SK-N-SH (cell line): ENCODE measurements around the gene GRB10. TPM values are rescaled to one million over a fixed set of nuclear protein-coding genes. Genes with fewer than 3 reads are reported as not detected.

Experiments used
- CTCF ChIA-PET: fragments of 300-600, 350-600 bp; formaldehyde crosslinking; extraction: SDS; loops from one replicate; lab custom pipeline; 2021; lab: Yijun Ruan, JAX
- POLR2A ChIA-PET: fragments of 350-600 bp; sonication (Branson Sonifier 250); formaldehyde crosslinking; extraction: SDS; loops from one replicate; lab custom pipeline; 2020; ENCODE audit warnings: antibody characterized with exemption, inconsistent platforms; lab: Yijun Ruan, JAX
- DNase-seq: peaks from one replicate; pipeline ENCODE4 v3.0.0; 2012
- H2AFZ ChIP-seq: fragments of 200-600 bp; sonication (generic); 2 replicates; pipeline ENCODE4 v1.8.1; 2016; ENCODE audit warnings: antibody characterized with exemption, mild to moderate bottlenecking, low read depth
- H3F3A ChIP-seq: fragments of 200-600 bp; sonication (generic); replicated peaks from 2 replicates; pipeline ENCODE3; 2016; ENCODE audit warnings: antibody characterized with exemption, mild to moderate bottlenecking; ENCODE audit not compliant: insufficient read depth
- H3K27ac ChIP-seq, 2 experiments: fragments of 200-500 bp in 1 of 2; fragments of 200-600 bp in 1 of 2; sonication (Bioruptor generic) in 1 of 2; sonication (generic), shearing (Covaris generic) in 1 of 2; 2 replicates each; pipeline versions ENCODE4 v1.5.1 to v1.6.1; 2014 to 2016; ENCODE audit warnings: low read depth in 2 of 2, inconsistent platforms in 1 of 2, low read length in 1 of 2, mild to moderate bottlenecking in 1 of 2, mixed read lengths in 1 of 2
- H3K27me3 ChIP-seq: fragments of 200-600 bp; sonication (generic), shearing (Covaris generic); 2 replicates; pipeline ENCODE4 v1.6.1; 2016; ENCODE audit warnings: mixed run types; ENCODE audit not compliant: insufficient read depth
- H3K36me3 ChIP-seq, 2 experiments: fragments of 200-500 bp in 1 of 2; fragments of 200-600 bp in 1 of 2; sonication (Bioruptor generic) in 1 of 2; sonication (generic) in 1 of 2; replicated peaks in 1 of 2; 2 replicates each; pipeline versions ENCODE3 to v1.5.1; 2014 to 2016; ENCODE audit warnings: low read length in 1 of 2, mild to moderate bottlenecking in 1 of 2; ENCODE audit not compliant: insufficient read depth in 2 of 2, control insufficient read depth in 1 of 2
- H3K4me1 ChIP-seq, 2 experiments: fragments of 200-500 bp in 1 of 2; fragments of 200-600 bp in 1 of 2; sonication (Bioruptor generic) in 1 of 2; sonication (generic), shearing (Covaris generic) in 1 of 2; 2 replicates each; pipeline versions ENCODE4 v1.5.1 to v1.6.1; 2014 to 2016; ENCODE audit warnings: low read depth in 1 of 2, low read length in 1 of 2, mixed run types in 1 of 2; ENCODE audit not compliant: insufficient read depth in 2 of 2, control insufficient read depth in 1 of 2
- H3K4me2 ChIP-seq: fragments of 200-600 bp; sonication (generic), shearing (Covaris generic); 2 replicates; pipeline ENCODE4 v1.6.1; 2017; ENCODE audit warnings: mixed run types
- H3K4me3 ChIP-seq, 2 experiments: fragments of 200-500 bp in 1 of 2; fragments of 200-600 bp in 1 of 2; sonication (Bioruptor generic) in 1 of 2; sonication (generic), shearing (Covaris generic) in 1 of 2; 2 replicates each; pipeline versions ENCODE4 v1.5.1 to v1.8.1; 2014 to 2016; ENCODE audit warnings: low read depth in 2 of 2, inconsistent platforms in 1 of 2, low read length in 1 of 2, mild to moderate bottlenecking in 1 of 2, mixed read lengths in 1 of 2, moderate library complexity in 1 of 2
- H3K79me2 ChIP-seq: fragments of 200-600 bp; sonication (generic); 2 replicates; pipeline ENCODE4 v1.8.1; 2017; ENCODE audit warnings: mild to moderate bottlenecking; ENCODE audit not compliant: insufficient read depth
- H3K9ac ChIP-seq: fragments of 200-600 bp; sonication (generic); 2 replicates; pipeline ENCODE4 v1.6.1; 2017; ENCODE audit warnings: mixed run types
- H3K9me2 ChIP-seq: fragments of 200-600 bp; sonication (generic); 2 replicates; pipeline ENCODE4 v1.6.1; 2017; ENCODE audit warnings: mixed run types
- H3K9me3 ChIP-seq: fragments of 200-600 bp; sonication (generic); 2 replicates; pipeline ENCODE4 v1.6.1; 2017; ENCODE audit warnings: mixed run types, mild to moderate bottlenecking, moderate library complexity
- H4K20me1 ChIP-seq: fragments of 200-600 bp; sonication (generic); 2 replicates; pipeline ENCODE4 v1.6.1; 2017; ENCODE audit warnings: mild to moderate bottlenecking, mixed run types; ENCODE audit not compliant: insufficient read depth
- ELF1 ChIP-seq: IDR thresholded peaks from 2 replicates; pipeline ENCODE4 v1.4.0; 2012
- EP300 ChIP-seq, 2 experiments: IDR thresholded peaks; 2 replicates each; pipeline versions ENCODE4 v1.4.0 to v1.6.1; 2012; ENCODE audit warnings: borderline replicate concordance in 1 of 2, low read depth in 1 of 2, low read length in 1 of 2
- FOXJ3 ChIP-seq: sonication (generic); formaldehyde crosslinking; IDR thresholded peaks from 2 replicates; pipeline ENCODE4 v1.5.1; 2020; ENCODE audit warnings: mild to moderate bottlenecking, missing genetic modification reagents
- FOXM1 ChIP-seq: IDR thresholded peaks from 2 replicates; pipeline ENCODE4 v1.4.0; 2012; ENCODE audit warnings: low read depth, mild to moderate bottlenecking
- PBX3 ChIP-seq: IDR thresholded peaks from 2 replicates; pipeline ENCODE4; 2012
- POLR2AphosphoS5 ChIP-seq: IDR thresholded peaks from 2 replicates; pipeline ENCODE4 v1.6.1; 2012; ENCODE audit warnings: low read depth, low read length
- RAD21 ChIP-seq: IDR thresholded peaks from 2 replicates; pipeline ENCODE4 v1.6.1; 2012; ENCODE audit warnings: mild to moderate bottlenecking, low read length
- RCOR1 ChIP-seq: fragments of 150-350 bp; IDR thresholded peaks from 2 replicates; pipeline ENCODE4 v1.6.1; 2017; ENCODE audit warnings: antibody characterized with exemption, low read length
- RXRA ChIP-seq: IDR thresholded peaks from 2 replicates; pipeline ENCODE4 v1.4.0; 2012; ENCODE audit warnings: low read depth, mild to moderate bottlenecking, borderline replicate concordance
- SIN3A ChIP-seq: IDR thresholded peaks from 2 replicates; pipeline ENCODE4 v1.6.1; 2012; ENCODE audit warnings: low read depth, mild to moderate bottlenecking, low read length, moderate library complexity, borderline replicate concordance
- SMC3 ChIP-seq: IDR thresholded peaks from 2 replicates; pipeline ENCODE4 v1.6.1; 2012; ENCODE audit warnings: low read depth, low read length, improper control_type of control experiment
- TCF12 ChIP-seq: IDR thresholded peaks from 2 replicates; pipeline ENCODE4 v1.4.0; 2012
- TEAD4 ChIP-seq: IDR thresholded peaks from 2 replicates; pipeline ENCODE4 v1.4.0; 2012; ENCODE audit warnings: mild to moderate bottlenecking, borderline replicate concordance; ENCODE audit not compliant: insufficient read depth
- YY1 ChIP-seq: IDR thresholded peaks from 2 replicates; pipeline ENCODE4 v1.4.0; 2012; ENCODE audit warnings: low read depth, mild to moderate bottlenecking
- ZBTB33 ChIP-seq: IDR thresholded peaks from 2 replicates; pipeline ENCODE4 v1.4.0; 2012; ENCODE audit warnings: low read depth, borderline replicate concordance
- WGBS: methylation state at CpG from one replicate; pipeline ENCODE4 v1.1.6; 2017; ENCODE audit warnings: low lambda C conversion rate; 5-methylcytosine and 5-hydroxymethylcytosine counted together
- polyA plus RNA-seq, 3 experiments: library from polyadenylated mRNA; depleted of rRNA; stranded (reverse); fragments of >200 nt; gene quantifications; 2 replicates each; pipeline ENCODE4 v1.2.3, GENCODE V29; 2012
- TF ChIP-seq, protein P1 (sequence below): IDR thresholded peaks from 2 replicates; pipeline ENCODE4 v1.6.1; 2012; ENCODE audit warnings: mild to moderate bottlenecking, low read depth, low read length, moderate library complexity
- TF ChIP-seq, protein P2 (sequence below): IDR thresholded peaks from 2 replicates; pipeline ENCODE4 v1.4.0; 2012; ENCODE audit warnings: low read depth, borderline replicate concordance
- TF ChIP-seq, protein P3 (sequence below): fragments of 150-350 bp; IDR thresholded peaks from 2 replicates; pipeline ENCODE4 v1.6.1; 2016; ENCODE audit warnings: mild to moderate bottlenecking, low read depth, low read length

Gene GRB10
- polyA plus RNA-seq, 1 of the 3 experiments (the other 2 are of a cell fraction), result 5.1 TPM

- Histone ChIP-seq H3K36me3 (no peaks in the 10 kb centered on the region), H3K27ac (no peak overlapping the region), H3K4me2 (no peak overlapping the region), H3K9me3 (no peaks in the 10 kb centered on the region), H3K4me1 (peaks cover 0 to 8% of the 10 kb centered on the region in 2 experiments; a peak in 1 of 4 replicates), H3F3A (no peaks in the 10 kb centered on the region), H3K27me3 (no peaks in the 10 kb centered on the region), H3K4me3 (no peak overlapping the region), H3K79me2 (no peaks in the 10 kb centered on the region), H3K9ac (no peak overlapping the region), H2AFZ (peak overlapping the region; percentile 2; the same call in 1 of the 2 replicates), H4K20me1 (no peaks in the 10 kb centered on the region), H3K9me2 (no peaks in the 10 kb centered on the region)
- TF ChIP-seq, protein P1, sequence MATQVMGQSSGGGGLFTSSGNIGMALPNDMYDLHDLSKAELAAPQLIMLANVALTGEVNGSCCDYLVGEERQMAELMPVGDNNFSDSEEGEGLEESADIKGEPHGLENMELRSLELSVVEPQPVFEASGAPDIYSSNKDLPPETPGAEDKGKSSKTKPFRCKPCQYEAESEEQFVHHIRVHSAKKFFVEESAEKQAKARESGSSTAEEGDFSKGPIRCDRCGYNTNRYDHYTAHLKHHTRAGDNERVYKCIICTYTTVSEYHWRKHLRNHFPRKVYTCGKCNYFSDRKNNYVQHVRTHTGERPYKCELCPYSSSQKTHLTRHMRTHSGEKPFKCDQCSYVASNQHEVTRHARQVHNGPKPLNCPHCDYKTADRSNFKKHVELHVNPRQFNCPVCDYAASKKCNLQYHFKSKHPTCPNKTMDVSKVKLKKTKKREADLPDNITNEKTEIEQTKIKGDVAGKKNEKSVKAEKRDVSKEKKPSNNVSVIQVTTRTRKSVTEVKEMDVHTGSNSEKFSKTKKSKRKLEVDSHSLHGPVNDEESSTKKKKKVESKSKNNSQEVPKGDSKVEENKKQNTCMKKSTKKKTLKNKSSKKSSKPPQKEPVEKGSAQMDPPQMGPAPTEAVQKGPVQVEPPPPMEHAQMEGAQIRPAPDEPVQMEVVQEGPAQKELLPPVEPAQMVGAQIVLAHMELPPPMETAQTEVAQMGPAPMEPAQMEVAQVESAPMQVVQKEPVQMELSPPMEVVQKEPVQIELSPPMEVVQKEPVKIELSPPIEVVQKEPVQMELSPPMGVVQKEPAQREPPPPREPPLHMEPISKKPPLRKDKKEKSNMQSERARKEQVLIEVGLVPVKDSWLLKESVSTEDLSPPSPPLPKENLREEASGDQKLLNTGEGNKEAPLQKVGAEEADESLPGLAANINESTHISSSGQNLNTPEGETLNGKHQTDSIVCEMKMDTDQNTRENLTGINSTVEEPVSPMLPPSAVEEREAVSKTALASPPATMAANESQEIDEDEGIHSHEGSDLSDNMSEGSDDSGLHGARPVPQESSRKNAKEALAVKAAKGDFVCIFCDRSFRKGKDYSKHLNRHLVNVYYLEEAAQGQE, result no peak
- TF ChIP-seq PBX3 (no peak), TCF12 (no peak), SMC3 (no peak)
- CTCF ChIA-PET, result no interaction called here
- POLR2A ChIA-PET, result no interaction called here
- no peak for DNase-seq
- WGBS, result 52% methylated on average over 6 of the region's 6 CpGs
Observed at GRCh38 chr7:50812094-50812493, 29.4 kb upstream of the GRB10 start.

DNA sequence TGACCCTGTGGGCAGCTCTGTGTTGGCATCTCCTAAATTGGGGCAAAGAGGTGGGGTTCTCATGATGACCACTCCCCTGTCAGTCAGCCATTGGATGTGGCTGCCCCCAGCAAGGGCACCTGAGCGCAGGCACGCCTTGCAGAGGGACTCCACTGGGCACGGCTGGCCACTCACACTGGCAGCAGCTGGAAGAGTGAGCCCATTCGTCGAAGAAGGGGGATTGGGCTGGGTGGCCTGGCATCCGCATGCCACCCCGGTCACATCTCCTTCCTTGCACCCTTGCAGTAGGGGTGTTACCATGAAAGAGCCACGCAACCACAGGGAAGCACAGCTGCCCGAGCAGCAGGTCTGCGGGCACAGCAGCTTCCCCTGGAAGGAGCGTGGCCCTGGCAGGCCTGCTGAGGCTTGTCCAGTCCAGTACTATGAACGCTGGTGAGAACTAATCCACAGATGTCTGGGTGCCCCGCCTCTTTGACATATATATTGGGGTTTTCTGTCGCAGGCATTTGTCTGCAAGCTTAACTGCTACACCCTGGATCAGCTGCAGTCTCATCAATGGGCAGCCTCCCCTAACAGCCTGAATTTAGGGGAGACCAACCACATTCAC lies 25.7 kb upstream of the GRB10 start:
- WGBS, result 38% methylated on average over 12 of the region's 14 CpGs
- Histone ChIP-seq H3K4me3 (no peak overlapping the region), H3K4me1 (peaks cover 0 to 11% of the 10 kb centered on the region in 2 experiments; a peak in 1 of 4 replicates)
- TF ChIP-seq, protein P2, sequence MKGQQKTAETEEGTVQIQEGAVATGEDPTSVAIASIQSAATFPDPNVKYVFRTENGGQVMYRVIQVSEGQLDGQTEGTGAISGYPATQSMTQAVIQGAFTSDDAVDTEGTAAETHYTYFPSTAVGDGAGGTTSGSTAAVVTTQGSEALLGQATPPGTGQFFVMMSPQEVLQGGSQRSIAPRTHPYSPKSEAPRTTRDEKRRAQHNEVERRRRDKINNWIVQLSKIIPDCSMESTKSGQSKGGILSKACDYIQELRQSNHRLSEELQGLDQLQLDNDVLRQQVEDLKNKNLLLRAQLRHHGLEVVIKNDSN, result no peak
- TF ChIP-seq, protein P3, sequence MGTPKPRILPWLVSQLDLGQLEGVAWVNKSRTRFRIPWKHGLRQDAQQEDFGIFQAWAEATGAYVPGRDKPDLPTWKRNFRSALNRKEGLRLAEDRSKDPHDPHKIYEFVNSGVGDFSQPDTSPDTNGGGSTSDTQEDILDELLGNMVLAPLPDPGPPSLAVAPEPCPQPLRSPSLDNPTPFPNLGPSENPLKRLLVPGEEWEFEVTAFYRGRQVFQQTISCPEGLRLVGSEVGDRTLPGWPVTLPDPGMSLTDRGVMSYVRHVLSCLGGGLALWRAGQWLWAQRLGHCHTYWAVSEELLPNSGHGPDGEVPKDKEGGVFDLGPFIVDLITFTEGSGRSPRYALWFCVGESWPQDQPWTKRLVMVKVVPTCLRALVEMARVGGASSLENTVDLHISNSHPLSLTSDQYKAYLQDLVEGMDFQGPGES, result no peak
- TF ChIP-seq RAD21 (no peak), YY1 (no peak), FOXJ3 (CRISPR knock-in tag) (no peak), SMC3 (no peak), RCOR1 (no peak), FOXM1 (no peak), ZBTB33 (no peak), RXRA (no peak), SIN3A (no peak), ELF1 (no peak), EP300 (IDR thresholded peaks at IDR 0.05; ENCODE audit: borderline replicate concordance in 1 of 2, low read depth in 1 of 2, low read length in 1 of 2) (no peak), POLR2AphosphoS5 (no peak), TEAD4 (no peak)
- TF ChIP-seq, all 33 proteins: peak for 0
- Histone ChIP-seq H3K36me3 (no peaks in the 10 kb centered on the region), H3K27me3 (no peaks in the 10 kb centered on the region), H3K27ac (no peak overlapping the region), H4K20me1 (no peaks in the 10 kb centered on the region), H3F3A (no peaks in the 10 kb centered on the region), H3K9ac (no peak overlapping the region), H3K4me2 (no peak overlapping the region), H3K9me3 (no peaks in the 10 kb centered on the region), H3K9me2 (no peaks in the 10 kb centered on the region), H3K79me2 (no peaks in the 10 kb centered on the region), H2AFZ (no peak overlapping the region)
- CTCF ChIA-PET, result no interaction called here
- POLR2A ChIA-PET, result no interaction called here
- no peak for DNase-seq
